Measurements from ENCODE around the gene KLHL29.

DNA sequence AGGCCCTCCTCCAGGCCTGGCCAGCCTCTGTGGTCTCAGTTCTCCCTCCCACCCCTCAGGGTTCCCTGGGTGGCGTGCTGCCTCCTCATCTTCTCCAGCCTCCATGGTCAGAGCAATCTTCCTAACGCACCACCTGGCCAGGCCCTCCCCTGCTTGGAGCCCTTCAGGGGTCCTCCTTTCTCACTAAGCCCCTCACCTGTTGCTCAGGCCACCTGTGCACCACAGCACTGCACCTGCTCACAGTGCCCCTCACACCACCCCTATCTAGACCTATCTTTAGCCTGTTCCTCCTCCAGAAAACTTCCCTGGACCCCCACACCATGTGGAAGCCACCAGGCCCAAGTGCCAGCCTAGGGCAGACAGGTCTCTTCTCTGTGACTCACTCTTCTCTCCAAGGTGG is 274.8 kb downstream of the KLHL29 start:
- TF ChIP-seq MAX (IDR thresholded peaks at IDR 0.05) (no peak), POLR2A (IDR thresholded peaks at IDR 0.05; ENCODE audit: borderline replicate concordance, extremely low read depth, insufficient read depth, insufficient read length) (no peak), CTCF (IDR thresholded peaks at IDR 0.05 in 2 of 3, conservative IDR thresholded peaks at IDR 0.05 in 1 of 3; ENCODE audit: borderline replicate concordance in 1 of 3, insufficient read depth in 1 of 3, low read depth in 2 of 3, low read length in 2 of 3) (no peak), ZBTB33 (IDR thresholded peaks at IDR 0.05; ENCODE audit: extremely low read depth, insufficient replicate concordance, low read length) (no peak), RAD21 (IDR thresholded peaks at IDR 0.05; ENCODE audit: low read depth) (no peak)
